ENCODE data around the gene PTBP1. TPM values are rescaled to one million over a fixed set of nuclear protein-coding genes. Genes with fewer than 3 reads are reported as not detected.
"Not testable (repeated sequence)": the region's sequence is repeated elsewhere in the genome, so short reads cannot be mapped to it uniquely, and the experiment has no call there.

The PTBP1 gene
- total RNA-seq, 1 experiment from 2014 or later, result 197 TPM

GRCh38 chr19:831407-832369, 34.4 kb downstream of the PTBP1 start:
- H3K27me3 ChIP-seq, result no peaks in the 10 kb centered on the region
- no peaks in the 10 kb centered on the region for H3K9me3 ChIP-seq
- H3K4me3 ChIP-seq, result no peak overlapping the region
- H3K36me3 ChIP-seq, result no peaks in the 10 kb centered on the region
- DNase-seq, result no peak

- no peaks in the 10 kb centered on the region for H3K36me3 ChIP-seq
- H3K9me3 ChIP-seq, result no peaks in the 10 kb centered on the region
- H3K4me3 ChIP-seq, result no peak overlapping the region
- no peaks in the 10 kb centered on the region for H3K27me3 ChIP-seq
- DNase-seq, result no peak
Observed at GRCh38 chr19:834216-834615, 37.0 kb downstream of the PTBP1 start.

GRCh38 chr19:835210-835810, 38.1 kb downstream of the PTBP1 start:
- no peaks in the 10 kb centered on the region for H3K27me3 ChIP-seq
- no peak overlapping the region for H3K4me3 ChIP-seq
- H3K9me3 ChIP-seq, result no peaks in the 10 kb centered on the region
- DNase-seq, result no peak
- no peaks in the 10 kb centered on the region for H3K36me3 ChIP-seq

DNA sequence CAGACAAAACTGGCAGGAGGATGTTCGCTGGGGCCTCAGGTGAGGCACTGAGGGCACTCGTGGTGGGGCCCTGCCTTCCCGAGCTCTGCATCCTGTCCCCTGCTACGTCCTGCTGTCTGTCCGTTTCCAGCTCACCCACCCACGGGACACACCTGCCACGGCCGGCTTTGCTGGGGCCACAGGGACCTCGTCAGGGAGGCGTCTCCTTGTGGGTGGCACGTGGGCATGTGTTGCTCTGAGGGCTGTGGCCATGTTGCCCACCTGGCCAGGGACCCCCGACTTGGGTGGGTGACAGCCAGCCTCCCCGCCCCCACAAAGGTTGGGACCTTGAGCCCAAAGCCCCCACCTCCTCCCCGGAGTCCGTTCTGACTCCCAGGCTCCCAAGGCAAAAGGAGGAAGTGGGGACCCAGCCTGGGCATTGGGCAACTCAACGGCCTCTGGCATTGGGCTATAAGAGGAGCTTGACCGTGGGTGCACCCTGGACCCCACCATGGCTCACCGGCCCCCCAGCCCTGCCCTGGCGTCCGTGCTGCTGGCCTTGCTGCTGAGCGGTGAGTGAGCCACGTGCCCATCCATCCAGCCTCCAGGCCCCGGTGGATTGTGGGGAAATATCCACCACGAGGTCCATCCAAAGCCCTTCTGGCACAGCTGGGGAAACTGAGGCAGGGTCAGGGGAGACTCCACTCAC, 43.4 kb downstream of the PTBP1 start, which contains the start of gene PRTN3:
Gene PRTN3, plus strand, starts transcription at position 481 of the 688 bp plus-strand sequence. Its CDS starts 10 bp downstream, at position 491.
- no peak within 1 kb of the TSS for H3K4me3 ChIP-seq
- H3K36me3 ChIP-seq, result no peaks in the 10 kb centered on the region
- peaks cover 8% of the 10 kb centered on the region for H3K27me3 ChIP-seq
- no peak for DNase-seq
- H3K9me3 ChIP-seq, result no peaks in the 10 kb centered on the region

GRCh38 chr19:842802-843179, 45.5 kb downstream of the PTBP1 start:
- H3K36me3 ChIP-seq, H3K9me3 ChIP-seq, H3K27me3 ChIP-seq, H3K4me3 ChIP-seq, DNase-seq: not testable (repeated sequence)

GRCh38 chr19:843180-843835, 46.1 kb downstream of the PTBP1 start:
- DNase-seq, result no peak
- no peak overlapping the region for H3K4me3 ChIP-seq
- no peaks in the 10 kb centered on the region for H3K9me3 ChIP-seq
- H3K36me3 ChIP-seq, result no peaks in the 10 kb centered on the region
- peaks cover 8% of the 10 kb centered on the region for H3K27me3 ChIP-seq

GRCh38 chr19:843836-844545, 46.7 kb downstream of the PTBP1 start:
- H3K9me3 ChIP-seq, result no peaks in the 10 kb centered on the region
- no peak for DNase-seq
- no peaks in the 10 kb centered on the region for H3K36me3 ChIP-seq
- no peak overlapping the region for H3K4me3 ChIP-seq
- peaks cover 8% of the 10 kb centered on the region for H3K27me3 ChIP-seq

- no peak overlapping the region for H3K4me3 ChIP-seq
- H3K27me3 ChIP-seq, result peaks cover 8% of the 10 kb centered on the region
- no peaks in the 10 kb centered on the region for H3K36me3 ChIP-seq
- no peak for DNase-seq
- H3K9me3 ChIP-seq, result no peaks in the 10 kb centered on the region
Observed at GRCh38 chr19:844546-844971, 47.3 kb downstream of the PTBP1 start.

- no peak overlapping the region for H3K4me3 ChIP-seq
- no peak for DNase-seq
- H3K9me3 ChIP-seq, result no peaks in the 10 kb centered on the region
- H3K27me3 ChIP-seq, result peaks cover 8% of the 10 kb centered on the region
- H3K36me3 ChIP-seq, result no peaks in the 10 kb centered on the region
Observed at GRCh38 chr19:845707-846521, 48.7 kb downstream of the PTBP1 start.

DNA sequence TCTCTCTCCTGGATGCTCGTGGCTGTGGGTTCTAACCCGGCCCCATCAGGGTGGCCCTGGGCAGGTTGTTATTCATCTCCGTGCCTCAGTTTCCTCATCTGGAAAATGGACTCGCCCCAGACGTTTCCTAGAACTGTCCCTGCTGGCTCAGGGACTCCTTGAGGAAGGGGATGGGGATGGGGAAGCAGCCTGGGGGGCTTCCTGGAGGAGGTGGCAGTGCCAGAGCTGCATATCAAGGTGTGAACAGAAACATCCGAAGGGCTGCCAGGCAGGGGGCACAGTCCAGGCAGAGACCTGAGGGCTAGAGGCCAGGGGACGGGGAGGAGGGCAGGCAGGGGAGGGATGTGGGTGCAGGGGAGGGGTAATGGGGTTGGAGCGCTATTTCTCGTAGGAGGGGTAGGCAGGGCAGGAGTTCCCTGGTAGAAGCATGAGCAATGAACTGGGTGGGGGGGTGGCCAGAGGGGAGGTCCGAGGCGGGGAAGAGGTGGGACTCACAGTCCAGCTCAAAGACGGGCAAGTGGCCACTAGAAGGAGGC, 51.2 kb downstream of the PTBP1 start:
- no peak overlapping the region for H3K4me3 ChIP-seq
- no peaks in the 10 kb centered on the region for H3K9me3 ChIP-seq
- no peak for DNase-seq
- H3K36me3 ChIP-seq, result no peaks in the 10 kb centered on the region
- peaks cover 5% of the 10 kb centered on the region for H3K27me3 ChIP-seq

GRCh38 chr19:849195-849594, 51.9 kb downstream of the PTBP1 start:
- H3K27me3 ChIP-seq, H3K4me3 ChIP-seq, DNase-seq, H3K36me3 ChIP-seq, H3K9me3 ChIP-seq: not testable (repeated sequence)

- DNase-seq, result peak; percentile 86
- no peaks in the 10 kb centered on the region for H3K36me3 ChIP-seq
- H3K27me3 ChIP-seq, result no peaks in the 10 kb centered on the region
- H3K9me3 ChIP-seq, result no peaks in the 10 kb centered on the region
- no peak overlapping the region for H3K4me3 ChIP-seq
Observed at GRCh38 chr19:850221-850978, 53.1 kb downstream of the PTBP1 start.

DNA sequence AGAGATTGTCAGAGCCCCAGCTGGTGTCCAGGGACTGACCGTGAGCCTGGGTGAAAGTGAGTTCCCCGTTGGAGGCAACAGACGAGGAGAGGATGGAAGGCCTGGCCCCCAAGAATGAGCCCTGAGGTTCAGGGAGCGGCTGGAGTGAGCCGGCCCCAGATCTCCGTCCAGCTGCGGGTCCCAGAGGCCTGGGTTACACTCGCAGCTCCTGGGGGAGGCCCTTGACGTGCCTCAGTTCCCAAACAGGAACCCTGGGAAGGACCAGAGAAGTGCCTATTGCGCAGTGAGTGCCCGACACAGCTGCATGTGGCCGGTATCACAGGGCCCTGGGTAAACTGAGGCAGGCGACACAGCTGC, 53.7 kb downstream of the PTBP1 start:
- Histone ChIP-seq H3K36me3 (no peaks in the 10 kb centered on the region), H3K27me3 (no peaks in the 10 kb centered on the region), H3K9me3 (no peaks in the 10 kb centered on the region), H3K4me3 (no peak overlapping the region)
- DNase-seq, result no peak

DNA sequence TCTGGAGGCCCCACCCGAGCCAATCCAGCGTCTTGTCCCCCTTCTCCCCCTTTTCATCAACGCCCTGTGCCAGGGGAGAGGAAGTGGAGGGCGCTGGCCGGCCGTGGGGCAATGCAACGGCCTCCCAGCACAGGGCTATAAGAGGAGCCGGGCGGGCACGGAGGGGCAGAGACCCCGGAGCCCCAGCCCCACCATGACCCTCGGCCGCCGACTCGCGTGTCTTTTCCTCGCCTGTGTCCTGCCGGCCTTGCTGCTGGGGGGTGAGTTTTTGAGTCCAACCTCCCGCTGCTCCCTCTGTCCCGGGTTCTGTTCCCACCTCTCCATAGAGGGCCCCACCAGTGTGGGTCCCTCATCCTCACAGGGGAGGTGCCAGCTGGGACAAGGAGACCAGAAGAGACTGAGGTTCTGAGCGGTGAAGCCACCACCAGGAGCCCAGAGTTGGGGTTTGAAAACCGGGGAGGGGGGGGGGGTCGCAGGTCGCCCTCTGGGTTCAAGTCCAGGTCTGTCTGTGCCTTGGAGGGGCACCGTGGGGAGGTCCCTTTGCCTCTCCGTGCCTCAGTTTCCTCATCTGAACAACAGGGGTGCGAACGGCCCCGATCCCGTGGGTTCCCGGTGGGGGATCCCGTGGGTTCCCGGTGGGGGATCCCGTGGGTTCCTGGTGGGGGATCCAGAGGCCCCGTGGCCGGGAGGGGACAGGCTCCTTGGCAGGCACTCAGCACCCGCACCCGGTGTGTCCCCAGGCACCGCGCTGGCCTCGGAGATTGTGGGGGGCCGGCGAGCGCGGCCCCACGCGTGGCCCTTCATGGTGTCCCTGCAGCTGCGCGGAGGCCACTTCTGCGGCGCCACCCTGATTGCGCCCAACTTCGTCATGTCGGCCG, 55.1 kb downstream of the PTBP1 start, which contains the start of gene ELANE:
Gene ELANE, plus strand, starts transcription at position 168 of the 878 bp plus-strand sequence. Its CDS starts 26 bp downstream, at position 194.
- Histone ChIP-seq H3K9me3 (no peaks in the 10 kb centered on the region), H3K4me3 (no peak within 1 kb of the TSS), H3K36me3 (no peaks in the 10 kb centered on the region), H3K27me3 (no peaks in the 10 kb centered on the region)
- no peak for DNase-seq
